Activated naive CD4-positive, alpha-beta T cell treated with anti-CD3 and anti-CD28 coated beads, Interleukin-2, amount 50 U/mL, for 72 hours (primary cell): ENCODE measurements around the gene RPL37. TPM values are rescaled to one million over a fixed set of nuclear protein-coding genes. Genes with fewer than 3 reads are reported as not detected.
A peak's percentile ranks its signal among the peaks of the same experiment; 100 is the strongest.
"Not testable (repeated sequence)": the region's sequence is repeated elsewhere in the genome, so short reads cannot be mapped to it uniquely, and the experiment has no call there.

ENCODE experiments used
- ATAC-seq, 2 donors: fragments of 150-1000 bp; cut with Tn5 transposase; 2 replicates each; pipeline ENCODE4 v1.10.0; 2021; ENCODE audit warnings: mild to moderate bottlenecking in 2 of 2, moderate library complexity in 2 of 2
- DNase-seq, 2 donors: peaks; one replicate each; pipeline ENCODE4 v3.0.0; 2021 to 2022; ENCODE audit warnings: low spot score in 2 of 2
- H3K27ac Mint-ChIP-seq, 2 donors: one replicate each; pipeline ENCODE4 v1.8.0; 2022; ENCODE audit warnings: mild to moderate bottlenecking in 2 of 2, mixed read lengths in 2 of 2
- H3K36me3 Mint-ChIP-seq, 2 donors: one replicate each; pipeline ENCODE4 v1.8.0; 2022; ENCODE audit warnings: mixed read lengths in 2 of 2
- H3K9me3 Mint-ChIP-seq, 2 donors: one replicate each; pipeline ENCODE4 v1.8.0; 2022; ENCODE audit warnings: mixed read lengths in 2 of 2
- total RNA-seq, 2 donors: library from RNA; stranded (reverse); gene quantifications; one replicate each; pipeline ENCODE4 v1.2.3, GENCODE V29; 2022

Gene RPL37
- total RNA-seq, 2 donors from 2014 or later, result 1,805 to 1,969 TPM

DNA sequence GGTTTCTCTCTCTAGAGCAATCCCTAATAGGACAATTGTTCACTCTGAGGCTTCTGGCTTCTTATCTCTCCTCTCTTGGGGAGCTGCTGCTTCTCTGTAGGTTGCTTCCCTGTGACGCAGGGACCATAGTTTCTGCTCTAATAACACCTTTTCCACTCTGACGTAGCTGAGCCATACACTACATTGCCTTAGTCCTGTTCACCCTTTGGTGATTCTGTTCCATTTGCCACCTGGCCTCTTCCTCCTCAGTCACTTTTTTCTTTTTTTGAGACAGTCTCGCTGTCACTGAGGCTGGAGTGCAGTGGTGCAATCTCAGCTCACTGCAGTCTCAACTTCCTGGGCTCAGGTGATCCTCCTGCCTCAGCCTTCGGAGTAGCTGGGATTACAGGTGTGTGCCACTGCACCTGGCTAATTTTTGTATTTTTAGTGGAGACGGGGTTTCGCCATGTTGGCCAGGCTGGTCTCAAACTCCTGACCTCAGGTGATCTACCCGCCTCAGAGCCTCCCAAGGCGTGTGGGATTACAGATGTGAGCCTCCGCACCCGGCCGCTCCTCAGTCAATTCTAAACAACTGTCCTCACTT lies 9.5 kb downstream of the RPL37 start:
- H3K9me3 Mint-ChIP-seq, ATAC-seq, DNase-seq: not testable (repeated sequence)
- peak overlapping the region in 1 of 2 donors; percentile 53 for H3K27ac Mint-ChIP-seq
- H3K36me3 Mint-ChIP-seq, result peaks cover 26 to 35% of the 10 kb centered on the region in 2 donors

DNA sequence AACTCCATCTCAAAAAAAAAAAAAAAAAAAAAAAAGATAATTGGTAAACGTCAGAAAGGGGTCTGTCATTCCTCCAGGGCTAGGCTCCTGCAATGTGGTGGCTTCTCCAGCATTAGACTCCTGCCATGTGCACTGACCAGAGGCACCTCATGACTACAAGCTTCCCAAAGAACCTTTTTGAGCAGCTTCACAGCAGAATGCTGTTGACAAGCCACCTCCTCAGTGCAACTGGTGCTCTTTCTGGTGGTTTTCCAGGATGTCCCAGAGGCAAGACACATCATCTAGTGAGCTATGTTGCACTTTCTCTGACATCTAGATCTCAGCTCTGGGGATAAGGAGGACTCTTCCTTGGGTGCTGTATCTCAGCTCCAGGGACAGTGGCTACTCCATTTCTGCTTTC lies 11.6 kb downstream of the RPL37 start:
- no peak overlapping the region for H3K27ac Mint-ChIP-seq
- ATAC-seq (peak; percentile 24 to 40), DNase-seq (no peak)
- H3K9me3 Mint-ChIP-seq, result no peaks in the 10 kb centered on the region
- peaks cover 11 to 18% of the 10 kb centered on the region in 2 donors for H3K36me3 Mint-ChIP-seq

DNA sequence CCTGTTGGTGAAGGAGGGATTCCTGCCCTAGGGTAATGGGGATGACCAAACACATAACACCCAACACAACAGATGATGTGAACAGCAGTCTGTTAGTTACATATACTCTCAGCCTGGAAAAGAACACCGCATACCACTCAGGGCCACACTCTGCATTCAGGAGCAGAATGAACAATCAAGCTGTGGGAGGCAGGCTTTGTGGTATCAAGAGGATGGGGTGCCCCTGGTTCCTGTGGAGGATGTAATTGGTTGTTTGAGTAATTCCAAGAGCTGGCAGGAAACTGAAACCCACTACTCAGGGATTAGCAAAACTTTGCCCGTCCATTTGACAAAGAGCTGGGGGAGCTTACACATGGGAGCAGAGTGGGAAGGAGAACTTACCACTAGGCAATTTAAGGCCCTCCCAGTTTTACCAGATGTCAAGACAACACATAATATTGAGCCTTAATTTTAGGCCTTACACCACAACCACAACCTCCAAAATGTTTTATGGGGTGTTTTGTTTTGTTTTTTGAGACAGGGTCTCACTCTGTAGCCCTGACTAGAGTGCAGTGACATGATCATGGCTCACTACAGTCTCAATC lies 21.2 kb downstream of the RPL37 start:
- peak overlapping the region; percentile 80 to 90 for H3K27ac Mint-ChIP-seq
- H3K36me3 Mint-ChIP-seq, result no peaks in the 10 kb centered on the region
- peak in 1 of 2 donors; percentile 65 for DNase-seq
- H3K9me3 Mint-ChIP-seq, result no peaks in the 10 kb centered on the region
- peak; percentile 93 to 96 for ATAC-seq

DNA sequence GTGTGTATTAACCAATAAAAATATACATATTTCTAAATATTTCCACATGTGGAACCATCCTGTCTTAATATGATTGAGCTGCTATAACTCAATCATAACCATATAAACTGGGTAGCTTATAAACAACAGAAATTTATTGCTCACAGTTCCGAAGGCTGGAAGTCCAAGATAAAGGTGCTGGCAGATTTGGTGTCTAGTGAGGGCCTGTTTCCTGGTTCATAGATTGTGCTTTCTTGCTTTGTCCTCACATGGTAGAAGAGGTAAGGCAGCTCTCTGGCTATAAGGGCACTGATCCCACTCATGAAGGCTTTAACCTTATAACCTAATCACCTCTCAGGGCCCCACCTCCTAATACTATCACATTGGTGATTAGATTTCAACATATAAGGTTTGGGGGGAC lies 22.9 kb downstream of the RPL37 start:
- DNase-seq, result no peak
- no peak for ATAC-seq
- H3K27ac Mint-ChIP-seq, result no peak overlapping the region
- no peaks in the 10 kb centered on the region for H3K36me3 Mint-ChIP-seq
- H3K9me3 Mint-ChIP-seq, result no peaks in the 10 kb centered on the region

DNA sequence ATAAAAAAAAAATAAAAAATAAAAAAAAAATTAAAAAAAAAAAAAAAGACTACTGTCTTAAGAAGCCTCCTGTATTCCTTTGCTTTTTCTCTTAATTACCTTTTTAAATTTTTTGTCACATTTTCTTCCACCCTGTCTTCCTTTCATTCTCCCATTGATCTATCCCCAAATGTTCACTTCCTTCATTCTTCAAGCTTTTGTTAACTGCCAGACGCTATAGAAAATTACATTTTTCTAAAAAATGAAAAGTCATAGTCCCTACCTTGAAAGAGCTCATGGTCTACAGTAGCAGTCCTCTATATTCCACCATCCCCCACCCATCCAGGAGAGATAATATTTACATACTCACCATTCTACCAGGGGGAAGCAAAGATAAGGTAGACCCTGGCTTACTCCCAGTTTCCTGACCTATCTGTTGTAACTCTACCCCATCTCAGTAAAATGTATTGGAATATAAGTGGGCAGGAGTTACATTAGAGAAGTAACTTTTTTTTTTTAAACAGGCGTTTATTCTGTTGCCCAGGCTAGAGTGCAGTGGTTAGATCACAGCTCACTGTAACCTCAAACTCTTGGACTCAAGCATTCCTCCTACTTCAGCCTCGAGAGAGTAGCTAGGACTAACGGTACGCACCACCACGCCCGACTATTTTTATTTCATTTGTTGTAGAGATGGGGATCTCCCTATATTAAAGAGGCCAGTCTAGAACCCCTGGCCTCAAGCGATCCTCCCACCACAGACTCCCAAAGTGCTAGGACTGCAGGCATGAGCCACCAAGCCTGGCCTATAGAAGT lies 33.1 kb downstream of the RPL37 start:
- H3K9me3 Mint-ChIP-seq, result no peaks in the 10 kb centered on the region
- no peak for DNase-seq
- H3K36me3 Mint-ChIP-seq, result no peaks in the 10 kb centered on the region
- no peak for ATAC-seq
- no peak overlapping the region for H3K27ac Mint-ChIP-seq

DNA sequence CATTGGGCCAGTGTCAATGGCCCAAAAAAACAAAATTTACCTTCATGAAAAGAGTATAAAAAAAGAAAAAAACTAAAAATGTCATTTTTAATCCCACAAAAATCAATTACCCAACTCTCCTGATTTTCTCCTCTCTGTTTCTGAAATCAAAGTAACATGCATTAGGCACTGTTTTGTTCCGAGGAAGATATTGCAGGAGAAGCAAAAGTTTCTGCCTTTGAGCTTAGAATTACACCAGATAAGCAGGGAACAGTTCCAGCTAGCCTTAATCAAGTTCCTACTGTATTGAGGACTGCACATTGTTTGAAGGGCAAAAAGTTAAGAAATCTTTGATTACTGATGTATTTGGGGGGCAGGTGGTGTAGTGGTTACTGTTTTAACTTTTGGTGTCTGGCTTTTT lies 35.8 kb downstream of the RPL37 start:
- DNase-seq (no peak), ATAC-seq (no peak)
- peaks cover 7 to 15% of the 10 kb centered on the region in 2 donors for H3K36me3 Mint-ChIP-seq
- no peaks in the 10 kb centered on the region for H3K9me3 Mint-ChIP-seq
- peak overlapping the region in 1 of 2 donors; percentile 83 for H3K27ac Mint-ChIP-seq

DNA sequence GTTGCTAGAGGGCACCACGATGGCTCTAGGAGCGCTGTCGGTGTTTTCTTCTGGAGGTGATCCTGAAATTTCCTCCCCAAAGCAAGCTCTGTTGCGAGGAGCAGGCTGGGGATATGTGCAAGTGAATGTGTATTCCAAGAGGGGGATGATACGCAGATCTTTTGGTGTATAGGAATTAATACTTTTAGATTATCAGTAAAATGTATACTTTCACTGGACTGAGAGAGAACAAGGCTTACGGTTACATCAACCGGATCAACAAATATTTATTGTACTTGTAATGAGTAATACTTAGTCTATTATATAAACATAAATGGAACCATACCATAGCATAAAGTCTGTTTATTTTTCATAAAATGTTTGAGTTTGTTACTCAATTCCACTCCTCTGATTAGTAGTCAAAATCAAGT lies 36.2 kb downstream of the RPL37 start:
- Mint-ChIP-seq H3K9me3 (no peaks in the 10 kb centered on the region), H3K36me3 (peaks cover 7 to 20% of the 10 kb centered on the region in 2 donors), H3K27ac (peak overlapping the region in 1 of 2 donors; percentile 83)
- ATAC-seq (no peak), DNase-seq (no peak)

DNA sequence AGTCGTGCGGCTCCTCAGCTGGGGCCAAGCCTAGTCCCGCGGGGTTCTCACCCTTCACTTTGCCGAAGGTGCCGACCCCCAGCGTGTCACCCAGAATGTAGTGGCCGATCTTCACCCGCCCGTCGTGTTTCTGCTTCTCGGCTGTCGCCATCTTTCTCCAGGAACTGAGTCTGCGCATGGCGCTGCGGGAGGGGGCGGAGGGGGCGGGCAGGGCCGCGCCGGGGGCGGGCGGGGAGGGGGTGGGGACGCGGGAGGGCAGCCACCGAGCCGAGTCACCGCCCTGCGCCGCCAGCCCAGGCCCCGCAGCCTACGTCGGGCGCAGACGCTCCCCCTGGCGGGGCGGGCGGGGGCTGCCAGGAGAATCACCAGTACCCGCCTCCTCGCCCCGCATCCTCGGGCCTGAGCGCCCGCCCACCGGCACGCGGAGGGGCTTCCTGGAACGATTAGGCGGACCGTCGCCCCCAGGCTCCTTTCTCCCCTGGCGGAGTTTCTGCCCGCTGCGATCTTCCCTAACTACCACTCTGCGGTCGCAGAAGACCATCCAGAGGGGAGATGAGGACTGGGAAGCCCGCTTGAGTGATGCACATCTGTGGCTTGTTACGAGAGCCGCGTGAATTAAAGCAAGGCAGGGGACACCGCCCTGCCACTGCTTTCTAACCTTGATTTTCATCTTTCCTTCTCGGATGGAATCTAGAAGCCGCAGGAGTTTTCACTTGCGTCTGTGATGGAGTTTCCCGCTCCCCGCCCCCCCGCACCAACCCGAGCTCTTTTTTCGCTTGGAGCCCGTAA lies 36.8 kb downstream of the RPL37 start, which contains the start of gene PRKAA1:
Gene PRKAA1 (minus strand): TSS at position 363 of the 789 bp plus-strand sequence. CDS start 185 bp downstream, at position 178.
- peak; percentile 89 to 90 for DNase-seq
- H3K9me3 Mint-ChIP-seq, result no peaks in the 10 kb centered on the region
- peak; percentile 84 to 95 for ATAC-seq
- H3K36me3 Mint-ChIP-seq, result peaks cover 7 to 23% of the 10 kb centered on the region in 2 donors
- peak within 1 kb of the TSS; percentile 83 to 88 for H3K27ac Mint-ChIP-seq

DNA sequence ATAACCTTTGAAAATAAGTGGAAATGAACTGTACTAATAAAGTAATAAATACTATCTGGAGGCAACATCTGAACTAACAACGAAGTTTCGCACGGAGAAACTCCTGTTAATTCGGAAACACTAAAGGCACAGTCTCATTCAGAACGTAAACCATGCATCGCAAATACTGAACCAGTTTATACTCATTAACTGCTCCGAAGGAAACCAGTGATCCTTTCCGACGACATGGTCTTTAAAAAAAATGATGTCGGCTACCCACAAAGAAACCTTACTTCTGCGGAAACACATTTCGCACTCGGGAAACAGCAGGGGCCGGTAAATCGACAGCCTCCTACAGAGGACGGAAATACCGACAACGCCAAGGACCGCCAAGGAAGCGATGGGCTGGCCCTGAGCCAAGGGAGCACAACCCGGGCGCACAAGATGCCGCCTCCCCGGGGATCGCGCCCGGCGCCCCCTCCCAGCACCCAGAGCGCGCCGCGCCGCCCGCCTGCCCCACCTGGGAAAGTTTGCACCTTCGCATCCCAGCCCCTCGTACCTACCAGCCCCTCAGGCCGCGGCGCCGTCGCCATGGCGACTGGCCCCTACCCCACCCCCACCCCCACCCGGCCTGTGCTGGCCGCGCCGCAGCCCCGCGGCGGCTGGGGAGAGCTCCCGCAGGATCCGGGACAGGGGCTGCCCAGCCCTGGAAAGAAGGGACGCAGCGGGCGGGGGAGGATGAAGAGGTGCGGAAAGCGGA lies 37.6 kb downstream of the RPL37 start:
- ATAC-seq, result peak; percentile 54 to 59
- H3K9me3 Mint-ChIP-seq, result no peaks in the 10 kb centered on the region
- peak; percentile 70 to 82 for DNase-seq
- H3K27ac Mint-ChIP-seq, result peak overlapping the region; percentile 44 to 83
- H3K36me3 Mint-ChIP-seq, result peaks cover 7 to 23% of the 10 kb centered on the region in 2 donors

DNA sequence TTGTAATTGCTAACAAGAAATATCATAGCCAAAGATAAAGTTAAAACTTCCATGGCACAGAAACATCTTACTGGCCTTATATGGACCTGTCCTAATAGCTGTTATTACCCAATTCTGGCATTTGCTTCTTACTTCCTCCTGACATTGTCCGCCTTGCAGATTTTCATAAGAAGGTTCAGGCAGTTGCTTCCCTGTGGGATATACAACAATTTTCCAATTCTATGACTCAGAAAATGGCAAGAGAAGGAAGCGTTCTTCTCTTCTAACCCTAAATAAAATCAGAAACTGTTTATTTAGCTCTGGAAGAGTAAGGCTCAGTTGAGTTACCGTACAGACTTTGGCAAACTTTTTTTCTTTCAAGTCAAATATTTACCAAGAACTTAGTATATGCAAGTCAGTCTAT lies 38.5 kb downstream of the RPL37 start:
- ATAC-seq, result no peak
- peaks cover 7 to 23% of the 10 kb centered on the region in 2 donors for H3K36me3 Mint-ChIP-seq
- no peaks in the 10 kb centered on the region for H3K9me3 Mint-ChIP-seq
- H3K27ac Mint-ChIP-seq, result peak overlapping the region in 1 of 2 donors; percentile 83
- DNase-seq, result no peak

DNA sequence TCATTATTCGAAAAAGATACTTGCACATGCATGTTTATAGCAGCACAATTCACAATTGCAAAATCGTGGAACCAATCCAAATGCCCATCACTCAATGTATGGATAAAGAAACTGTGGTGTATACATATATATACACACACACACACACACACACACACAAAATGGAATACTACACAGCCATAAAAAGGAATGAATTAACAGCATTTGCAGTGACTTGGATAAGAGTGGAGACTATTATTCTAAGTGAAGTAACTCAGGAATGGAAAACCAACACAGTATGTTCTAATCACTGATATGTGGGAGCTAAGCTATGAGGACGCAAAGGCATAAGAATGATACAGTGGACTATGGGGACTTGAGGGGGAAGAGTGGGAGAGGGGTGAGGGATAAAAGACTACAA lies 40.1 kb downstream of the RPL37 start:
- not testable (repeated sequence) for ATAC-seq

DNA sequence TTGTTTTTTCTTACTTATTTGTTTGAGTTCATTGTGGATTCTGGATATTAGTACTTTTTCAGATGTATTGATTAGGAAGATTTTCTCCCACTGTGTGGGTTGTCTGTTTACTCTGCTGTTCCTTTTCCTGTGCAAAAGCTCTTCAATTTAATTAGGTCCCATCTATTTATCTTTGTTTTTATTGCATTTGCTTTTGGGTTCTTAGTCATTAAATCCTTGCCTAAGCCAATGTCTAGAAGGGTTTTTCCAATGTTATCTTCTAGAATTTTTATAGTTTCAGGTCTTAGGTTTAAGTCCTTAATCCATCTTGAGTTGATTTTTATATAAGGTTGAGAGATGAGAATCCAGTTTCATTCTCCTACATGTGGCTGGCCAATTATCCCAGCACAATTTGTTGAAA lies 40.7 kb downstream of the RPL37 start:
- H3K9me3 Mint-ChIP-seq, H3K27ac Mint-ChIP-seq, DNase-seq, ATAC-seq: not testable (repeated sequence)
- peaks cover 7 to 34% of the 10 kb centered on the region in 2 donors for H3K36me3 Mint-ChIP-seq

More for the DNA sequence above, 40.1 kb downstream of the RPL37 start:
- not testable (repeated sequence) for H3K27ac Mint-ChIP-seq, H3K9me3 Mint-ChIP-seq, DNase-seq
- H3K36me3 Mint-ChIP-seq, result peaks cover 7 to 33% of the 10 kb centered on the region in 2 donors

DNA sequence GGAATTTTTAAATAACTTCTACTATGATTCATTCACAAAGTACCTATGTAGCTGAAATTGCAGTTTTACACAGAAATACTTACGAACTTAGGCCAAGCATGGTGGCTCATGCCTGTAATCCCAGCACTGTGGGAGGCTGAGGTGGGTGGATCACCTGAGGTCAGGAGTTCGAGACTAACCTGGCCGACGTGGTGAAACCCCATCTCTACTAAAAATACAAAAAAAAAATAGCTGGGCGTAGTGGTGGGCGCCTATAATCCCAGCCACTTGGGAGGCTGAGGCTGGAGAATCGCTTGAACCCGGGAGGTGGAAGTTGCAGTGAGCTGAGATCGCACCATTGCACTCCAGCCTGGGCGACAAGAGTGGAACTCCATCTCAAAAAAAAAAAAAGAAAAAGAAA lies 42.3 kb downstream of the RPL37 start:
- not testable (repeated sequence) for H3K27ac Mint-ChIP-seq, H3K9me3 Mint-ChIP-seq, DNase-seq, ATAC-seq
- H3K36me3 Mint-ChIP-seq, result peaks cover 16 to 50% of the 10 kb centered on the region in 2 donors

DNA sequence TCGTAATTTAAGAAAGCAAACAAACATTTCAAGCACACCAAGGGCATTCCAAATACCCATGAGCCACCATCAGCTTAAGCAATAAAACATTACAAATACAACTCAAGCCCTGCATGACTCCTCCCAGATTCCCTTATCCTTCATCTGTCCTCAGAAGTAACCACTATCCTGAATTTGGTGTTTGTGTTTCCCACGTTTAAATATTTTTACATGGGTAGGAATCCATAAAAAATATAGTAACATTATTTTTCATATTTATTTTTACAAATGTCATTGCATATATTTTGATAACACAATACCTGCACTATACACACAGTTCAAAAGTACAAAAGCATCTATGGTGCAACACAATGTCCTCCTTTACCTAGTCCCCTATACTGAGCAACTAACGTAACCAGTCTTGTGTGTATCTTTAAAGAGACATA lies 43.3 kb downstream of the RPL37 start:
- ATAC-seq (no peak), DNase-seq (no peak)
- H3K27ac Mint-ChIP-seq, result no peak overlapping the region
- H3K36me3 Mint-ChIP-seq, result peaks cover 16 to 55% of the 10 kb centered on the region in 2 donors
- H3K9me3 Mint-ChIP-seq, result peaks cover 0 to 8% of the 10 kb centered on the region in 2 donors

DNA sequence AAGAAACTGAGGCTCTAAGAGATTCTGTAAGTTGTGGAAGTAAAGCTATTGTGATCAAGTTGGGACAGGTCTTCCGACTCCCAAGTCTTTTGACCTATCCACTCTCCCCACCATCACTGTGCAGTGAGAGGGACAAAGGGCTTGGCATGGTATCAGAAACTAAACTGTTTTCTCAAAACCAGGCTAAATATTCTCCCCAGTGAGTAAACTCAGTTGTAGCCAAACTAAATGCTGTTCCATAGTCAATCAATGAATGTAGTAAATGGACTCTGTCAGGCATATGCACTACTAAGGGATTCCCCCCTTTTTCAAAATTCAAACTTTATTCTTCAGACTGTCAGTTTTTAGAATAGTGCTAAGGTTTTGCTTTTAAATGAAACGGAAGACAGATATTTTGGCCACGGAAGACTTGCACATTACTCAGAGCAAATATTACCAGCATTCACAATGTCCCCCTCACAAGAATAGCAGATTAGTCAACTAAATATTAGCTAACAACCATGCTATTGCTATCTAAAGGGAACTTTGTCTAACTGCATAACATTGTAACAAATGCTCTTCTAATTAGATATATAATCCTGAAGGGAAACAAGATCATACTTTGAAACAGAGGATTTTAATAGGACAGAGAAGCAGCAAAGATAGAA lies 44.0 kb downstream of the RPL37 start:
- DNase-seq (no peak), ATAC-seq (no peak)
- peaks cover 0 to 8% of the 10 kb centered on the region in 2 donors for H3K9me3 Mint-ChIP-seq
- peaks cover 16 to 61% of the 10 kb centered on the region in 2 donors for H3K36me3 Mint-ChIP-seq
- peak overlapping the region in 1 of 2 donors; percentile 55 for H3K27ac Mint-ChIP-seq
